GM21390 (cell line): ENCODE results near the gene TDRD5.

Experiments used
- ATAC-seq: cut with Tn5 transposase; IDR thresholded peaks from one replicate; pipeline ENCODE4 v1.9.1; 2021; ENCODE audit not compliant: unreplicated experiment

TDRD5 gene, protein sequence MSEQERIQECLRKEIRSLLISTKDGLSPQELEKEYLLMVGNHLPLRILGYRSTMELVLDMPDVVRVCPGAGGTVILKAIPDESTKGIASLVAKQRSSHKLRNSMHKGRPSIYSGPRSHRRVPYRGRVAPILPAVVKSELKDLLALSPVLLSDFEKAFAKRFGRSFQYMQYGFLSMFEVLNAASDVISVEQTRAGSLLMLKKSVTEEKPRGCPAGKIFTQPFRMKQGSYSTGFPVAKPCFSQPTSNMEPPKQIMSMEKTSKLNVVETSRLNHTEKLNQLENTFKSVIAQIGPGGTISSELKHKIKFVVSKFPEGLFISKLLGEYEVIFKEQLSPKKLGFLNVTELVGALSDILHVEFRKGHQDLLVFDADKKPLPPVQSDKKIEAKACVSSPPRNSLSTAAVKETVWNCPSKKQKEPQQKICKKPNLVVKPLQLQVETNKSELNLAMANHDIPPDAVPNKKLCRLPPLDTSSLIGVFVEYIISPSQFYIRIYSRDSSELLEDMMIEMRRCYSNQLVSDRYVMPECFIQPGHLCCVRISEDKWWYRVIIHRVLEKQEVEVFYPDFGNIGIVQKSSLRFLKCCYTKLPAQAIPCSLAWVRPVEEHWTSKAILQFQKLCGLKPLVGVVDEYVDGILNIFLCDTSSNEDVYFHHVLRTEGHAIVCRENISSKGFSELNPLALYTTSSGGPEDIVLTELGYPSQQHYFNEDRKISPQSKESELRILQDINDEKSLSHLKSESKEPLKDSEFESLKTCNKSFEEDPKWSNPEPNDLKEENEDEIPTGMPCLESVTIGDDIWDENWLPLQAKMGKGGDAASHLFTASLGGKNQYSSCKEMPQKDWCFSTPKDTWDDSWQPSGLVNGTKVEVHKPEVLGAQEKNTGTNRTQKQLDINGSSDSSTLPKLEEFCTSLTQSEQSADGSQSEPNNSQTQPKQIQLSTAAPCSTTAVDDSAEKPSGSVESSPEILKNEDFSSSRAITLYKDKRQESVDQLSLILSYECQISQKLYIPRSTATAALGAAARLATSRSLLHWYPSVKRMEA

DNA sequence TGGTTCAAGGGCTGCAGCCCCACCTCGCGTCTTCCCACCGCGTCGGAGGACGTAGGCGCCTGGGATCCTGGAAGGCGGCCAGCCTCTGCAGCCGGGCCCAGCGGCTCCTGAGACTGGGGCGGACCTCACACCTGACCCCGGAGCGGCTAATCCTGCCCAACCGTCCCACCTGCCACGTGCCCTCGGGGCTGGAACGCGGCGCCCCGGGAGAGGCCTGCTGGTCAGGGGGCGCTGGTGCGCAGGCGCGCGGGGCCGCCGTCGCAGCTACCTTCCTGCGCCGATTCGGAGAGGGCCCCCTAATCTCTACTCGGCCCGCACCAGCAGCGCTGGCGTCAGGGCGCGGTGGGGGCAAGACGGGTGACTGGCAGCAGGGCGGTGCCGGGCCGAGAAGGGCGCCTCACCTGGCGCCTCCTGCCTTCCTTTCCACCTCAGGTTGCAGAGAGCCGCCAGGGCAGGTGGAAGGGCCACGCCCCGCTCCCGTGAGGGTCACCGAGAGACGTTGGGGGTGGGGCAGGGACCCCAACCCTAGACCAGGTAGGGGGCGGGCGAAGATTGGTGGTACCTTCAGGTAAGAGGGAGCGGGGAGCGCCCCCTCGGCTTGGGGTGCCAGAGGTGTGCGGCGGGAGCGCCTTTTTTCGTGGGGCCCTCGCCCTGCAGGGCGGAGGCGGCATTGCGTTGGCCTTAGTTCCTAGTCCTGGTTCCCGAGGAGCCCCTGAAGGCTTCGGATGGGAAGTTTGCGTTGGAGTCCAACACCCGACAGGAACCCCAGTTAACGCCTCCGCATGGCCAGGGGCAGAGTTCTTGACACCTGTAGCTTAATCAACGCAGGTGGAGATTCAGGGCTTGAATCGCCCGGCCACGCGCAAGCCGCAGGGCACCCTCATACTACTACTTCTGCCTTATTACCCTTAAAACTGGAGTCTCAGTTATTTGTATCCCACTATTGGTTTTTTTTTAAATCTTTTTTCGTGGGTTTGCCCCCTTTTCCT is at the start of gene TDRD5:
Gene TDRD5, plus strand, starts transcription at position 241 of the 989 bp plus-strand sequence. CDS start 784 bp downstream, outside the sequence.
- no peak for ATAC-seq

DNA sequence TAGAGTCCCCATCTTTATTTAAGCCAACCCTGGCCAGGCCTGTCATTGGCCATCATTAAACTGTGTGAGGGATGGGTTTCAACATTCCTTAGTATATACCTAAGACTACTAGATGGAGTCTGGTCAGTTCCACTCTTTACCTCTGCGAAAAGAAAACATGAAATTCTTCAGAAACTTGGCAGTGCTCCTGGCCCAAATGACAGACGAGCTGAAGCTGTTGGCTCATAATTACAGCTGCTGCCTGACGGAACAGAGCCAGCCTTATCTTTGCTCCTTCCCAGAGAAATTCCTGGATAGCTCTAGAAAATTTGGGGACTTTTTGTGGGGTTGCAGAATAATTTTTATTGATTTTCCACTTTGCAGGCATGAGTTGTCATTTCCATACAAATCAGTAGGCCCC is 46.3 kb upstream of the TDRD5 start:
- ATAC-seq: no peak

DNA sequence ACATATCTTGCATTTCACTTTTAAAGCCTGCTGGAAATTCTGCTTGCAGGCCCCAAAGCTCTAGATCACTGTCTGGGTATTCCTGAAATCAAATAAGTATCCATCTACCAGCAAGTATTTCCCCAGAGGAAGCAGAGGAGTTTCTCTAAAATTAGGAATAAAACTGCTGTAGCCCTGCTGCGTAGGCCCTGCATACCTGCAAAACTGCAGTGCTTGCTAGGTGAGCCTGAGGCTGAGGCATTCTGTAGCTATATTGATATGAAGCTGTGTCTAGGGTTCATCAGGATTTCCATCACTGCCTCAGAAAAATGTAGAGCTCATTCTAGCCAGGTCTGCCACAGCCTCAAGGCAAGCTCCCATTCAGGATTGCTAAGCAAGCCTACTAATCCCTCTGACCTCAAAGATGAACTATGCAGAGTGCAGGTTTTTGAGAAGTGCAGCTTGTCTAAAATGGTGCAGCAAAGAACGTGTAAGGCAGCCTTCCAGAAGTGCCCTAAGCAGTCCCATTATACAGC is 44.6 kb upstream of the TDRD5 start:
- ATAC-seq: no peak

DNA sequence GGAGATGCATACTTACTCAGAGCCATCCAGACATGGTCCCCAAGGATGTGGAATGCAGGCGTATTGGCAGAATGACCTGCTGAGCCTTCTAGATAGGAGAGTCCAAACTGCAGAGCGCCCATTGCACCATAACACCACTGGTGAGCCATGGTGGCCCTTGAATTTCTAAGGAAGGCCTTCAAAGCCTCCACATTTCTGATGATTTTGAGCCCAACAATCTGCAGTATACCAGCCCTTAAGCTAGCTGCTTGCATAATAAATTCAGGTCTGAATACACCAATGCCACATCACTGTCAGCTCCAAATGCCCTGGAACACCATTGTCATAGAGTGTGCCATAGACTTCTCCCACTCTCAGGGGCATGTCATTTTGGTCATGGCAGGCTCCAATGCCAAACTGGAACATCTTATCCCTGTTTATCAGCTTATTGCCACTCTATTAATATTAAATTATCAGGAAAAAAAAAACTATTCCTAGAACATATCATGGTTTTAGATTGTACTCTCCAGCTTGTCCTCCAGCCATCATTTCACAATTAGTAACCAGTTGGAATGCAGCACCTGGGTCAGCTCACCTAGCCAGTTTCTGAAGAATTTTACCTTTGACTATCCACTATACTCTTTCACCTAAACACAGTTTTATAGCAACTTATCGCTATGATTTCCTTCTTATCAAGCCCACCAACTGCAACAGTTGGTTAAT is 42.8 kb upstream of the TDRD5 start:
- no peak for ATAC-seq

DNA sequence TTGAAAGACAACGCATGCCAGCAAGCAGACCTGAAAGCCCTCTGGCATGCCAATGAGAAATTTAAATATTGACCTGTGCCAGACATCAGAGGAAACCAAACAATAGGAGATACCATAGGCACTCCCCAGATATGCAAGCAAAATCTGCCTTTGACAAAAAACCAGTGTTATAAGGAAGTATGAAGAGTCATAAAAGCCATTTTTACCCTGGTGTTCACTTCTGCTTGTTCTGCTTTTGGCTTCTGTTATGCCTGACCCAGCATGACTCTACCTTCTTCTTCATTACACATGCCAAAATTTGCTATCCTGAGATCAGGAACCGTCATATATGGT is 42.3 kb upstream of the TDRD5 start:
- ATAC-seq: no peak

DNA sequence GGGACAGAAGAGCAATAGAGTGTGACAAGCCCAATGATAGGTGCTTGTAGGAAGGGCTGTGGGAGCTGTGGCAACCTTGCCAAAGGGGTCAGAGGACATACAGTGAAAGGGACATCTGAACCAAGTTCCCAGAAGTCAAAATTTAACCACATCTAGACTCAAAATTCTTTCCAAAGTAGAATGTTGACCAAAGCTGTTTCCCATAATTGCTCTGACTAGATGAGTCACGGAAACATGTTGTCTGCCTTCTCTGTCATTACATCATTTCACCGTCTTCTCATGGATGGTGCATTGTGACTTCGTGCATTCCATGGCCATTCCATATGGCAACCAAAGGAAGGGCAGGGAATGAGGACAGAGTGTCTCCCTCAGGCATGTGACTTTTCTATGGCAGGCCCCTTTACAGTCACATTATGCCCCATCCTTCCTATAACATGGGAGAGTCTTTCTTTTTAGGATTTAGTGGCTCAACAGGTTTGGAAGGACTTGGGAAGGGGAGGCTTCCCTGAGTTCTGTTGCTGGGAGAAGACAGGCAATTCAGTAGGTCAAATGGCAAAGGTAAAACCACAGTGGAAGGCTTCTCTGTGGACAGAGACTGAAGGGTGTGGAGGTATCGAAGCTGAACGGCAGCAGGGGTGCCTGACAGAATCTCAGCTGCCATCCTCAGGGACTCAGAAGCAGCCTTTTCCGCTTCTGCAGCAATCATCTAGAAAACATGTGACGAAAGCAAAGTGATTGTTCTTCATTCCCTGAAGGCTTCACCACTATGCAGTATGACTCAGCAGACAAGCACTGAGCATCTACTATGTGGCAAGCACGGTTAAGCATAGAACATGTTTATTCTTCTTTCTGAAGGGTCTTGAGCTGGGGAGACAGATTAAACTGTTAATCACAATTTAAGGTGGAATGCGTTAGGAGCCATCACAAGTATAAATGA is 40.6 kb upstream of the TDRD5 start:
- no peak for ATAC-seq

DNA sequence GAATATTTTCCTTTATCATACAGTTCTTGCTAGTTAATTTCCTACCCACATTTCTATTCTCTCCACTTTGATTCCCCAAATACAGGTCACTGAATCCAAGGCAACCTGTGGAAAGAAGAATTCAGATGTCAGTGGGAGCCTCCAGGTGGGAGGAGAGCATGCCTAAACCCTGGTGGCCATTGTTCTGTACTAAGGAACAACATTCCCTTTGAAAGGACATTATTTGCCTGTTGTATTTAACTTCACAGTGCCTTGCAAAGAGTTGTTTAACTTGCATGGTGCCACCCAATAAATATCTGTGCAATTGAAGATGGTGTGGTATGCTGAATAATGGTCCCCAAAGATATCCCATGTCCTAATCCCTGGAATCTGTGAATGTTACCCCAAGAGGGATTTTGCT is 37.2 kb upstream of the TDRD5 start:
- ATAC-seq: no peak

DNA sequence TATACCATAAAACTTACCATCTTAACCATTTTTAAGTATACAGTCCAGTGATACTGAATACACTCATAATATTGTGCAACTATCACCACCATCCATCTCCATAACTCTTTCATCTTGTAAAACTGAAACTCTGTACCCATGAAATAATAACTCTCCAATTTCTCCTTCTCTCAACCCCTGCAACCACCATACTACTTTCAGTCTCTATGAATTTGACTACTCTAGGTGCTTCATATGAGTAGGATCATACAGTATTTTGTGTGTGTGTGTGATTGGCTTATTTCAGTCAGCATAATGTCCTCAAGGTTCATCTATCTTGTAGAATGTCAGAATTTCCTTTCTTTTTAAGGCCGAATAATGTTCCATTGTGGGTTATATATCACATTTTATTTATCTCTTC is 33.6 kb upstream of the TDRD5 start:
- ATAC-seq: no peak

DNA sequence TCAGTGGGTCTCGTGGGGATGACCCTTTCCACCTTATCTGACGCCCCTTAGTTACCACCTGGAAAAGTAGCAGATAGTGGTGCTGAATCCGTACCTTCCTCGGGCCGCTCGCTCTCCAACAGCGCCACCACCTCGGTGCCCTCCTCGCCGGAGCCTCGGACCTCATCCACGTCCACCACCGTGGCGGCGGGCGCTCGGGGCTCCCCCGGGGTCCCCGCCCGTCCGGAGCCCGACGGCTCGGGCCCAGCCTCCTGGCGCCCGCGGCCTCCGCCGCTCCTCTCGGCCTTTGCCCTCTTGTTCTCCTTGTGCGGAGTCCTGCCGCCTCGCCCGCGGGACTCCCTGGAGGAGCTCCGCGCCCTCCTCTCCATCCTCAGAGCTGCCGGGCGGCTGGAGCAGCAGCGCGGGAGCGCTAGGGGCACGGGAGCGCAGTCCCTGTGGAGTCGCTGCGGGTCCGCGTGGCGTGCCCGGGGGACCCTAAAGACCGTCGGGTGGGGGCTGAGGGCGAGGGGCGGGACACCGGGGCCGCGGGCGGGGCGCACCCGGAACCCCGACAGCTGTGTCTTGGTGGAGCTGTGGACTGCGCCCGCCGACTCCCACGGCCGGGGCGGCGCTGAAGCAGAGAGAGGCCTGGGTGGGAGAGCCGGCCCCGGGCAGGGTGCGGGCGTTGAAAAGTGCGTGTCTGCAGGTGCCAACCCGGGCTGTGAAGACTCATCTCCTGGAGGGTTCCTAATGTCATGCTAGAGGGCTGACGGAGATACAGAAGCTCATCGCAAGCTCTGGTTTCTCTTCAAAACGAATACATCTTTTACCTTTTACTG is 15.9 kb upstream of the TDRD5 start, which contains the start of gene NPHS2:
Gene NPHS2, minus strand, starts transcription at position 452 of the 818 bp plus-strand sequence. Its CDS starts 84 bp downstream, at position 368.
- no peak for ATAC-seq

DNA sequence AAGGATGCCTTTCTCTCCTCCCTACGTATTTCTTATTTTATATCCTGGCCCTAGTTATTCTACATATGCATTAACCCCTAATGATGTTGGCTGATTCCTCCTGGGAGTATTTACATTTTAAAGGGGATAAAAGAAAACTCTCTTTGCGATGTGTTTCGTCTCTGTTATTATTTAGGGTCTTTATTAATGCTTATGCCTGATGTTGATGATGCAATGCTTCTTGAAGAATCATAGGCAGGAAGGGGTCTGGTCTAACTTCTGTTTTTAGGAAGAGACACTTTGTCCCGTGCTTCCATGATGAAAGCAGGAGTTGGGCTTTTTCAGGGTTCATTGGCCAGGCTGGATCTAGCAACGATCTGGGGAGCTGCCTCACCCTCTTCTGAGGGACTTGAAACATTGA is 15.1 kb upstream of the TDRD5 start:
- no peak for ATAC-seq

DNA sequence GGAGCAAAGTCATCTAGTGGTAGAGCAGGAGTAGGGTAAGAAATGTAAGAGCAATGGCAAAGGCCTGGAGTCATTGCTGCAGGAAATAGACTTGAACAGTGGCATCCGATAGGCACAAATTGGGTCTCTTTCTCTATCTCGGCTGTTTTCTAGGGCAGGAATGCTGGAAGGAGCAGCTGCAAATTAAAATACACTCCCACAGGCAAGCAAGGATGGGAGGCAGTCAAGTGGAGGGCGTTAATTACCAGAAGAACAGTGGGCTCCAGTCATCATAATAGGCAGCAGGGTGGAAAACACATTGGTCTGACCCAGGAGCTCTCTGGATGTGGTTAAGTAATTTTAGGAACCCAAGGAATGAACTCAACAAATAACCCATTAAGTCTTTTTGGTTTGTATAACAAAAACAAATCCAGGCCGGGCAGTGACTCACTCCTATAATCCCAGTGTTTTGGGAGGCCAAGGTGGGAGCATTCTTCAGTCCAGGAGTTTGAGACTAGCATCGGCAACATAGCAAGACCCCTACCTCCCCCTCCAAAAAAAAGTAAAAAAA is 7.8 kb upstream of the TDRD5 start:
- ATAC-seq: no peak

DNA sequence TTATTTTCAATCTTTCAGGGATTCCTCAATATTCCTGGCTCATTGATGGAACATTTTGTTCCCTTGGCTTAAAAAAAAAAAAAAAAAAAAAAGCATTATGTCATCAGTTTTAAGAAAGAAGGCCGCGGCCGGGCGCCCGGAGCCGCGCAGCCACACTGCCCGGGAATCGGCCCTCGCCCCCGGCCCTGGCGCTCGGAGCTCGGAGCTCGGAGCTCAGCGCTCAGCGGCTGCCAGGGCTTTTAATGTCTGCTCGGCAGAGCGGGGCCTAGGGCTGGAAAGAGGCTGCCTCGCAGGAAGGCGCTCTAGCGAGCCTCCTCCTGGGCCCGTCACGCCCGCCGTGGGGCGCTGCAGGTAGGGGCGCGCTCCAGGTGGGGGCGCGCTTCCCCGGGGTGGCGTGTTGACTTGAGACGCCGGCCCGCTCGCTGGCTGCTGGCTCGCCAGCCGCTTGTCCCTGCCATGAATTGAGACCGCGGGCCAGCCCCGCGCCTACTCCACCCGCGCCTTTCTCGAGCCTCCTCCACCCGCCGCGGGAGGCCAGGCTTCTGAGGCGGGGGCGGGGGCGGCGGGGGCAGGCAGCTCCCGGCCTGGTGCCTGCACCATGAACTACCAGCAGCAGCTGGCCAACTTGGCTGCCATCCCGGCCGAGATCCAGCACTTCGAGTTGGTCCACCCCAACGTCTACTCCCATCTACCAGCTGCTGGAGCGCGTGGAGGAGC is 5.4 kb upstream of the TDRD5 start:
- ATAC-seq: no peak

DNA sequence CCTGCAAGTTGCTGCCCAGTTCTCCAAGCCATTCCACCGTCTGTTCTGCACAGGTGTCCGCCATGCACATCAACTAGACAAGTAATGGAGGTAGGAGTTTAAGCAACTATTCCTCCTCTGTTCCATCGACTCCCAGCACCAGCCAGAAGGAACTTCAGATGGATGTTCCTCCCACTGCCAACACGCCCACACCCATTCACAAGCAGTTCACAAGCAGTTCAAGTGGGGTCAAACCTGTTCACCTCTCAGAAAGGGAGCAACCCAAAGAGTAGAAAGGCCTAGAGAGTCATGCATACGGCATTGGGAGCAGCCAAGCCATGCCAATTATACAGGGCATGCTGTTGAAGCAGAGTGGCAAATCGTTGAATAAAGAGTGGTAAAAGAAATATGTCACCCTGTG is 4.3 kb upstream of the TDRD5 start:
- ATAC-seq: no peak

DNA sequence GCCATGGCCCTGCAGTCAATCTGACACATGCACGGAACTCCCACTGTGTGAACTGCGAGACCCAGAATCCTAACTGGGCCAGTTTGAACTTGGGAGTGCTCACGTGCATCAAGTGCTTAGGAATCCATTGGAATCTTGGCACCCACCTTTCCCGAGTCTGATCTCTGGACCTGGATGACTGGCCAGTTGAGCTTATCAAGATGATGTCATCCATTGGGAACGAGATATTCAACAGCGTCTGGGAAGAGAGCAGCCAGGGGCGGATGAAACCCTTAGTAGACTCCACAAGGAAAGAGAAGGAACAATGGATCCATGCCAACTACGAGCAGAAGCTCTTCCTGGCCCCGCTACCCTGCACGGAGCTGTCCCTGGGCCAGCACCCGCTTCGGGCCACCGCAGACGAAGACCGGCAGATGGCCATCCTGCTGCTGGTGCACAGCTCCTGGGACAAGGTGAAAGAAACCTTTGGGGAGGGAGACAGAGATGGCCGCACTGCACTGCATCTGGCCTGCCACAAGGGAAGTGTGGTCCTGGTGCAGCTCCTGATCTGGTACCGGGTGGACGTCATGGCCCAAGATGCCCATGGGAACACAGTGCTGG is 3.1 kb upstream of the TDRD5 start:
- no peak for ATAC-seq

DNA sequence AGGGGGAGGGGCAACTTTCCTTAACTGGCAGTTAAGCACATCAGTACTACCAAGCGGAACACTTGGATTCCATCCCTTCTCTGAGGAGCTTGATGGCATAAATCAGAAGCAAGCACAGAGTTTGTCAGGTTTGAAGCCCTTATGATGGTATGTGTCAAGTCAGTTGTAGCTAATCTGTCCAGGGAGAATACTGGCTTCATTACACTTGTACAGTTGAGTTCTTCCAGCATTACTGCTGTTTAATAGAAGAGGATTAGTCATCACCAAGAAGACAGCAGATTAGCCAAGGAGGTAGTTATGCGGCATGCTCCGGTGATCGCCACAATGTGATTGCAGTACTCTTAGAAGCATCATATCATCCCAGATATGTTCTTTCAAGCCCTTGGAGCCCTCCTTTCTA is 2.1 kb upstream of the TDRD5 start:
- ATAC-seq: no peak

DNA sequence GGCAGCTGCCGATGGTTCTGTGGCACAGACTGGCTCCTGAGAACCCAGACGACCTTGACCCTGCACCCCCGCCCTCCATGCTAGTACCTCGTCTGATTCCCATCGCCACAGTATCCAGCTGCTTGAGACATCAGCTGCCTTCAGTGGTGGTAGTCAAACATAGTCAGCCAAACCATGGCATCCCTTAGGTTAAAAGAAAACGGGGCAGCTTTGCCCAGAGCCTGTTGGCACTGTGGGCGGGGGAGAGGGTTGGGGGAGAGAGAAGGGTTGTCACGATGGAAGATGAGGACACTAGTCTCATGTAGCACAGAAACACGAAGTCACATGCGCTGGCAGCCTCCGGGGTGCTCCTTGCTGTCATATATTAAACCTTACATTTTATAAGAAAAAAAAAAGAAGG is 961 bp upstream of the TDRD5 start:
- ATAC-seq: no peak

DNA sequence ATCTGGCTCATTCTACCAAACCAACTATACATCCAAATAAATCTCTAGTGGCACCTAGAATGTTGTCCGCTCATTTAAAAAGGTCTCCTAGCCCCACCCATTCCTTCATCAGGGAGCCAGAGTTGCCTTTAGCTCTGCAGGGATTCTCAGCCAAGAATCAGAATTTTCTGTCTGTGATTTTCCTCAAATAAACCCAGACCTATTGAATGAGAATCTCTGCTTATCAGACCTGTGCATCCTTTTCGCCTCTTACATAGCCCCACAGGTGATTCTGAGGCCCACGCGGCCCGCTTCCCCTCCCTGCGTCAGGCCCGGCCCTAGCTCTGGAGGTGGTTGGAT is 410 bp upstream of the TDRD5 start:
- ATAC-seq: no peak
